ENCODE data around the gene VBP1.
"Not testable (repeated sequence)": the region's sequence is repeated elsewhere in the genome, so short reads cannot be mapped to it uniquely, and the experiment has no call there.

The VBP1 gene

GRCh38 chrX:155263854-155264628, 47.8 kb downstream of the VBP1 start, which contains the start of gene RAB39B:
Gene RAB39B (minus strand): TSS chrX:155264491. CDS start chrX:155264288, 203 bp downstream.
- DNase-seq (ENCODE audit: low spot score): peak; percentile 60

- no peak for DNase-seq (ENCODE audit: low spot score)
Observed at GRCh38 chrX:155266439-155266838, 50.2 kb downstream of the VBP1 start.

GRCh38 chrX:155267995-155268394, 51.7 kb downstream of the VBP1 start:
- not testable (repeated sequence) for DNase-seq (ENCODE audit: low spot score)

GRCh38 chrX:155270969-155271368, 54.7 kb downstream of the VBP1 start:
- DNase-seq (ENCODE audit: low spot score): no peak

GRCh38 chrX:155279873-155280272, 63.6 kb downstream of the VBP1 start:
- DNase-seq (ENCODE audit: low spot score): no peak
